Gastroesophageal sphincter (tissue), 4 donors: ENCODE data around the gene AP2A2. TPM values are rescaled to one million over a fixed set of nuclear protein-coding genes. Genes with fewer than 3 reads are reported as not detected.

Experiments
- ATAC-seq: fragments of 150-250 bp; one replicate; pipeline ENCODE4 v1.9.1; 2016; ENCODE audit warnings: mild to moderate bottlenecking, moderate library complexity
- H3K27ac ChIP-seq, 4 donors: fragments of 200-600 bp; sonication (generic) in 3 of 4; 1 replicate in 3 of 4; 2 replicates in 1 of 4; pipeline ENCODE4 v1.5.1; 2016 to 2019
- H3K27me3 ChIP-seq: fragments of 200-600 bp; sonication (generic); one replicate; pipeline ENCODE4 v1.5.1; 2019
- H3K36me3 ChIP-seq, 2 donors: fragments of 200-600 bp; sonication (generic); one replicate each; pipeline ENCODE4 v1.5.1; 2019; ENCODE audit warnings: control low read depth in 1 of 2
- H3K4me1 ChIP-seq, 3 donors: fragments of 200-600 bp; sonication (generic); 1 replicate in 2 of 3; 2 replicates in 1 of 3; pipeline ENCODE4 v1.5.1; 2016 to 2019; ENCODE audit warnings: control low read depth in 2 of 3
- H3K4me3 ChIP-seq, 2 donors: fragments of 200-600 bp; sonication (generic); one replicate each; pipeline ENCODE4 v1.5.1; 2019; ENCODE audit warnings: mild to moderate bottlenecking in 1 of 2, moderate library complexity in 1 of 2
- H3K9me3 ChIP-seq, 3 donors: fragments of 200-600 bp; sonication (generic); one replicate each; pipeline ENCODE4 v1.5.1; 2017 to 2019; ENCODE audit warnings: control low read depth in 2 of 3
- EP300 ChIP-seq: sonication (generic); formaldehyde crosslinking; IDR thresholded peaks from one replicate; pipeline ENCODE4 v1.6.1; 2017; ENCODE audit warnings: antibody characterized with exemption, mild to moderate bottlenecking
- POLR2A ChIP-seq, 2 donors: fragments of 450-650 bp; IDR thresholded peaks; one replicate each; pipeline ENCODE4 v1.6.1; 2017; ENCODE audit warnings: antibody characterized with exemption in 2 of 2, mild to moderate bottlenecking in 2 of 2, moderate library complexity in 1 of 2
- POLR2AphosphoS5 ChIP-seq: sonication (generic); formaldehyde crosslinking; IDR thresholded peaks from one replicate; pipeline ENCODE4 v1.6.1; 2017; ENCODE audit warnings: antibody characterized with exemption
- WGBS, 2 donors: methylation state at CpG; one replicate each; pipeline ENCODE4 v1.1.5; 2018; ENCODE audit warnings: low coverage in 1 of 2; 5-methylcytosine and 5-hydroxymethylcytosine counted together
- total RNA-seq, 4 donors: library from RNA; depleted of rRNA; stranded (reverse); fragments of >200 nt; gene quantifications; one replicate each; pipeline ENCODE4 v1.1.0, GENCODE V29; 2016
- TF ChIP-seq, protein P1 (sequence below), 4 experiments: fragments of 200-600 bp in 2 of 4; fragments of 450-650 bp in 2 of 4; sonication (generic) in 1 of 4; IDR thresholded peaks; one replicate each; pipeline ENCODE4 v1.5.1; 2017 to 2019; ENCODE audit warnings: antibody characterized with exemption in 4 of 4, mild to moderate bottlenecking in 2 of 4, moderate library complexity in 2 of 4

The AP2A2 gene
- total RNA-seq, 4 donors from 2014 or later: 47.9 to 88.5 (median 61.6) TPM

DNA sequence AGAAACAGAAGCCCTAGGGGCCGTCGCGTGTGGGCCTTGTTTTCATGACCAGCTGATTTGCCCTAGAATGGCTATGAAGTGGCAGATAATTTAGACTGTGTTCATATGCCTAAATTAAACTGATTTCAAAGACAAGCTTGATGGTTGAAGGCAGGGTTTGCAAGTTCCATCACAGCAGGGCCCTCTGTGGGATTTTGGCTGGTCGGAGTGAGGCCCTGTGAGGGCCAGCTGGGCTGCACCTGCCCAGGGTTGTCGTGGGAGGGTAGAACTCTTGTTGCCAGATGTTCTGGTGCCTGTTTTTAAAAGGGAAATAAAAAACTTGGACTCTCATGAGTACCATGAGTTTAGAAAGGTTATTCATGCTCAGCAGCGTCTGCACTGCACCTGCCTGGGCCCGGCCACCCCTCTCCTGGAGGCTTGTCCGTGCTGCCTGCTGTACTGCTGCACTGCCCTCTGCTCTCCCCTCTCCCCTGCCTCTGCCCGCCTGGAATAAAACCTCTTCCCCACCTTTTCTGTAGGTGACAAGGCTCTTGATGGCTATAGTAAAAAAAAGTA, 44.1 kb downstream of the AP2A2 start:
- H3K27ac ChIP-seq: no peak overlapping the region
- H3K4me3 ChIP-seq: no peak overlapping the region
- H3K9me3 ChIP-seq: no peaks in the 10 kb centered on the region
- WGBS, 2 donors: 76 to 81% methylated on average over 6 to 7 of the region's 9 CpGs
- no peak for ATAC-seq
- H3K4me1 ChIP-seq: peaks cover 0 to 26% (median 3%) of the 10 kb centered on the region in 3 donors
- peaks cover 0 to 54% of the 10 kb centered on the region in 2 donors for H3K36me3 ChIP-seq
- H3K27me3 ChIP-seq: no peaks in the 10 kb centered on the region
- TF ChIP-seq EP300: no peak
- TF ChIP-seq POLR2A (IDR thresholded peaks at IDR 0.05): no peak
- TF ChIP-seq, protein P1, sequence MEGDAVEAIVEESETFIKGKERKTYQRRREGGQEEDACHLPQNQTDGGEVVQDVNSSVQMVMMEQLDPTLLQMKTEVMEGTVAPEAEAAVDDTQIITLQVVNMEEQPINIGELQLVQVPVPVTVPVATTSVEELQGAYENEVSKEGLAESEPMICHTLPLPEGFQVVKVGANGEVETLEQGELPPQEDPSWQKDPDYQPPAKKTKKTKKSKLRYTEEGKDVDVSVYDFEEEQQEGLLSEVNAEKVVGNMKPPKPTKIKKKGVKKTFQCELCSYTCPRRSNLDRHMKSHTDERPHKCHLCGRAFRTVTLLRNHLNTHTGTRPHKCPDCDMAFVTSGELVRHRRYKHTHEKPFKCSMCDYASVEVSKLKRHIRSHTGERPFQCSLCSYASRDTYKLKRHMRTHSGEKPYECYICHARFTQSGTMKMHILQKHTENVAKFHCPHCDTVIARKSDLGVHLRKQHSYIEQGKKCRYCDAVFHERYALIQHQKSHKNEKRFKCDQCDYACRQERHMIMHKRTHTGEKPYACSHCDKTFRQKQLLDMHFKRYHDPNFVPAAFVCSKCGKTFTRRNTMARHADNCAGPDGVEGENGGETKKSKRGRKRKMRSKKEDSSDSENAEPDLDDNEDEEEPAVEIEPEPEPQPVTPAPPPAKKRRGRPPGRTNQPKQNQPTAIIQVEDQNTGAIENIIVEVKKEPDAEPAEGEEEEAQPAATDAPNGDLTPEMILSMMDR (IDR thresholded peaks at IDR 0.05): no peak
- no peak for TF ChIP-seq POLR2AphosphoS5

DNA sequence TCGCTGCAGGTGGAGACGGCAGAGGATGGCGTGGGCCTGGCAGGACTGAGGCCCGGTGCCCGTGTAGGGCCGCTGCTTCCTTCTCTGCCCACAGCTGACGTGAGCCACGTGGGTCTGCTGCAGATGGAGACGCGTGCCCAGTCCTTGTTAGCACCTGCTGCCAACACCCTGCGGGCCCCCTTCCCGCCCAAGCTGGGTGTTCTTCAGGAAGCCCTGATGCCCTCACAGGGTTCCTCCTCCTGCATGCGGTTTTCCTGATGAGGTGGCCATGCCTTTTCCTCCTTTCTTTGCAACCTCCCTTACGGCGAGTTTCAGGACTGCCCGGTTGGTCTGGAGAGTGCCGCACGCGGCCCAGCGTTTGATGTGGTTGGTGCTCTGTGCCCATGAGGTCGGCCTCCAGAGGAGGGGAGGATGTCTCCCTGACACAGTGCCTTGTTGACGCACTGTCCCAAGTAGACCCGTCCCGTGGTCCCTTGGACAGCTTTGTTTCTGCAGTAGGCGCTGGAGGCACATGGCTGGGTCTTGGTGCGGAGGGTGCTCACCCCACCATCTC, 44.7 kb downstream of the AP2A2 start:
- Histone ChIP-seq H3K27me3 (no peaks in the 10 kb centered on the region), H3K9me3 (no peaks in the 10 kb centered on the region), H3K4me3 (no peak overlapping the region), H3K27ac (no peak overlapping the region), H3K36me3 (peaks cover 0 to 60% of the 10 kb centered on the region in 2 donors), H3K4me1 (peaks cover 0 to 26% (median 3%) of the 10 kb centered on the region in 3 donors)
- TF ChIP-seq POLR2AphosphoS5 (no peak), EP300 (no peak), POLR2A (IDR thresholded peaks at IDR 0.05) (no peak)
- TF ChIP-seq, protein P1 (IDR thresholded peaks at IDR 0.05): no peak
- no peak for ATAC-seq
- WGBS, 2 donors: 82 to 90% methylated on average over 8 to 16 of the region's 26 CpGs

DNA sequence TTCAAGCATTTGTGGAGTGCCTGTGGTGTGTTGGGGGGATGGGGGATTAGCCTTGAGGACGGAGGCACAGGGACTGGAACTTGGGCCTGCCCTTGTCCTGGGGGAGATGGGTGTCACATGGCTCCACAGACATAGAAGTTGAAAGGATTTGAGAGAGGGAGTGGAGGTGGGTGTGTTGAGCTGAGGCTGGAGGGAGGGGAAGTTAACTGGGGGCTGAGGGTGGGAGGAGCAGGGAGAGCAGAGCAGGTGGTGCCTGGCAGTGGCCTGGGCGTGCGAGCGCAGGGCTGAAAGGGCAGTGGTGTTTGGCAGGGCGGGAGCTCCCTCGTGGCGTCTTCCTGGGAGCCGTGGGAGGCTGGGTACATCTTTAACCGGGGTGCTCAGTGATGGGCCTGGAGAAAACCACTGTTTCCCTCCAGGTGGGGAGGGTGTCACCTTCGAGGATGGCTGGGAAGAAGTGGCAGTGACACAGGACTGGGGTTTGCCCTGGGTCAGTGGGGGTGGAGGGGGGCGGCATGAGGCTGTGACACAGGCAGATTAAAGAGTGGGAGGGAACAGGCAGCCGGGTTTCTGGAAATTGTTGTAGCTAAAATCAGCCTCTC, 45.5 kb downstream of the AP2A2 start:
- WGBS, 2 donors: 67 to 82% methylated on average over 1 to 7 of the region's 12 CpGs
- Histone ChIP-seq H3K36me3 (peaks cover 0 to 68% of the 10 kb centered on the region in 2 donors), H3K27me3 (no peaks in the 10 kb centered on the region), H3K27ac (no peak overlapping the region), H3K4me1 (peaks cover 0 to 23% (median 3%) of the 10 kb centered on the region in 3 donors), H3K4me3 (no peak overlapping the region), H3K9me3 (no peaks in the 10 kb centered on the region)
- ATAC-seq: no peak
- TF ChIP-seq POLR2A (IDR thresholded peaks at IDR 0.05): no peak
- no peak for TF ChIP-seq EP300
- TF ChIP-seq, protein P1 (IDR thresholded peaks at IDR 0.05): no peak
- no peak for TF ChIP-seq POLR2AphosphoS5

DNA sequence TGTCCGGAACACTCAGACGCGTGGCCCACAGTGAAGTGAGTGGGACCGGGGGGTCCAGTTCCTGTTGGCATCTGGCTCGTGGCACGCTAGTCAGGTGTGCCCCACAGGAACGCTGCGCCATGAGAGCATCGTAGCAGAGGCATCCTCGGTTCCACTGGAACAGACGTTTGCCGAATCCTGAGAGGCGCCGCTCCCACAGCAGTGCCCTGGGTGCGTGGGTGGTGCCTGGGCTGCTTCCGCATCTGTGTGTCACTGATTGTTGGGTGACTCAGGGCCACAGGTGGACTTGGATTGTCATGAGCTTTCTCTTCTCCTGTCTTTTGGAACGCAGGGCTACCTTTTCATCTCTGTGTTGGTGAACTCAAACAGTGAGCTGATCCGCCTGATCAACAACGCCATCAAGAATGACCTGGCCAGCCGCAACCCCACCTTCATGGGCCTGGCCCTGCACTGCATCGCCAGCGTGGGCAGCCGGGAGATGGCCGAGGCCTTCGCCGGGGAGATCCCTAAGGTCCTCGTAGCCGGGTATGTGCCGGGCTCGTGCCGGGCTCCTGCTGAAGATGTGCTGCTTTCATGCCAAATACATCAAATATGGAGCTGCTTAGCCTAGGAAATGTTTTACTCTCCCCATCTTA, 46.2 kb downstream of the AP2A2 start:
- H3K36me3 ChIP-seq: peaks cover 0 to 73% of the 10 kb centered on the region in 2 donors
- no peak overlapping the region for H3K4me3 ChIP-seq
- no peak for TF ChIP-seq POLR2AphosphoS5
- TF ChIP-seq, protein P1 (IDR thresholded peaks at IDR 0.05): no peak
- TF ChIP-seq POLR2A (IDR thresholded peaks at IDR 0.05): no peak
- TF ChIP-seq EP300: no peak
- H3K27me3 ChIP-seq: no peaks in the 10 kb centered on the region
- no peak for ATAC-seq
- 94 to 100% methylated on average over 4 to 17 of the region's 31 CpGs for WGBS, 2 donors
- H3K27ac ChIP-seq: no peak overlapping the region
- peaks cover 0 to 23% (median 0%) of the 10 kb centered on the region in 3 donors for H3K4me1 ChIP-seq
- H3K9me3 ChIP-seq: no peaks in the 10 kb centered on the region
